ENCODE results near the gene SLF2. TPM values are rescaled to one million over a fixed set of nuclear protein-coding genes. Genes with fewer than 3 reads are reported as not detected.
A peak's percentile ranks its signal among the peaks of the same experiment; 100 is the strongest.

Gene SLF2
- total and polyA plus RNA-seq, 2 of the 13 experiments (the other 11 are each of a cell fraction or from before 2014, with no cell fraction given): 12.2 to 48.1 TPM

GRCh38 chr10:100970914-100971811, 58.4 kb downstream of the SLF2 start (continued):
- peak; percentile 62 for TF ChIP-seq ZBTB34 (CRISPR knock-in tag; IDR thresholded peaks at IDR 0.05)
- no peak for TF ChIP-seq NBN (conservative IDR thresholded peaks at IDR 0.05)
- 0 out of 2 replicates have a peak, but pooled peaks have one; percentile 9 for TF ChIP-seq NRL (CRISPR knock-in tag; IDR thresholded peaks at IDR 0.05; ENCODE audit: borderline replicate concordance)
- peak; percentile 11; the same call in 1 of the 2 replicates for TF ChIP-seq ZFX (CRISPR knock-in tag; IDR thresholded peaks at IDR 0.05; ENCODE audit: low read depth)
- TF ChIP-seq GRHL1 (CRISPR knock-in tag; conservative IDR thresholded peaks at IDR 0.05): no peak
- TF ChIP-seq SYNCRIP (IDR thresholded peaks at IDR 0.05; ENCODE audit: insufficient read depth, low read depth, low read length): no peak
- peak; percentile 95 for TF ChIP-seq ETV5 (CRISPR knock-in tag; IDR thresholded peaks at IDR 0.05; ENCODE audit: borderline replicate concordance)
- no peak for TF ChIP-seq ZNF598 (CRISPR knock-in tag; IDR thresholded peaks at IDR 0.05; ENCODE audit: borderline replicate concordance)
- TF ChIP-seq KLF9 (CRISPR knock-in tag; IDR thresholded peaks at IDR 0.05; ENCODE audit: low read depth): 0 out of 2 replicates have a peak, but pooled peaks have one; percentile 26
- no peak for TF ChIP-seq GABPA (IDR thresholded peaks at IDR 0.05; ENCODE audit: low read depth, low read length)
- no peak for TF ChIP-seq GABPA (CRISPR knock-in tag; IDR thresholded peaks at IDR 0.05; ENCODE audit: low read depth)
- TF ChIP-seq THAP9 (CRISPR knock-in tag; IDR thresholded peaks at IDR 0.05; ENCODE audit: borderline replicate concordance): no peak
- TF ChIP-seq ZNF616 (CRISPR knock-in tag; IDR thresholded peaks at IDR 0.05; ENCODE audit: low read depth): no peak; the same call in 1 of the 2 replicates
- no peak for TF ChIP-seq FOXP1 (IDR thresholded peaks at IDR 0.05)
- TF ChIP-seq FOXP1 (CRISPR knock-in tag; IDR thresholded peaks at IDR 0.05): peak; percentile 96
- peak; percentile 59; the same call in 1 of the 2 replicates for TF ChIP-seq ETV6 (CRISPR knock-in tag; conservative IDR thresholded peaks at IDR 0.05)
- no peak for TF ChIP-seq ZNF251 (CRISPR knock-in tag; IDR thresholded peaks at IDR 0.05)
- peak; percentile 85 for TF ChIP-seq GATAD2A (CRISPR knock-in tag; IDR thresholded peaks at IDR 0.05)
- TF ChIP-seq ZNF20 (CRISPR knock-in tag; IDR thresholded peaks at IDR 0.05): no peak
- TF ChIP-seq ZNF816 (CRISPR knock-in tag; IDR thresholded peaks at IDR 0.05; ENCODE audit: borderline replicate concordance): 0 out of 2 replicates have a peak, but pooled peaks have one; percentile 49
- 0 out of 2 replicates have a peak, but pooled peaks have one; percentile 34 for TF ChIP-seq KLF11 (CRISPR knock-in tag; IDR thresholded peaks at IDR 0.05)
- TF ChIP-seq BCLAF1 (IDR thresholded peaks at IDR 0.05): no peak

All from HepG2 (cell line).